GM12891 (cell line): ENCODE results near the gene U2AF1L4.
"Not testable (repeated sequence)": the region's sequence is repeated elsewhere in the genome, so short reads cannot be mapped to it uniquely, and the experiment has no call there.

Experiments
- DNase-seq: peaks from one replicate; pipeline ENCODE4 v3.0.0; 2011; ENCODE audit warnings: low spot score; ENCODE audit not compliant: insufficient read length
- FAIRE-seq: peaks from 2 replicates; lab custom pipeline; 2011; peaks lifted over from hg19 to GRCh38; lab: Jason Lieb, UNC
- PAX5 ChIP-seq: IDR thresholded peaks from 2 replicates; pipeline ENCODE4 v1.6.1; 2011; ENCODE audit warnings: low read length, moderate library complexity, mild to moderate bottlenecking; ENCODE audit not compliant: insufficient read depth, severe bottlenecking
- POLR2A ChIP-seq: IDR thresholded peaks from 2 replicates; pipeline ENCODE4 v1.6.1; 2011; ENCODE audit warnings: low read depth, low read length, control low read depth
- POLR2AphosphoS5 ChIP-seq: IDR thresholded peaks from 2 replicates; pipeline ENCODE4 v1.6.1; 2011; ENCODE audit warnings: low read depth, low read length, control low read depth
- POU2F2 ChIP-seq: IDR thresholded peaks from 2 replicates; pipeline ENCODE4 v1.6.1; 2011; ENCODE audit warnings: low read depth, mild to moderate bottlenecking, control low read depth, low read length, moderate library complexity
- SPI1 ChIP-seq: IDR thresholded peaks from 2 replicates; pipeline ENCODE4 v1.6.1; 2011; ENCODE audit warnings: low read depth, low read length, control low read depth
- TAF1 ChIP-seq: IDR thresholded peaks from 2 replicates; pipeline ENCODE4 v1.6.1; 2011; ENCODE audit warnings: low read depth, low read length, control low read depth

The U2AF1L4 gene

DNA sequence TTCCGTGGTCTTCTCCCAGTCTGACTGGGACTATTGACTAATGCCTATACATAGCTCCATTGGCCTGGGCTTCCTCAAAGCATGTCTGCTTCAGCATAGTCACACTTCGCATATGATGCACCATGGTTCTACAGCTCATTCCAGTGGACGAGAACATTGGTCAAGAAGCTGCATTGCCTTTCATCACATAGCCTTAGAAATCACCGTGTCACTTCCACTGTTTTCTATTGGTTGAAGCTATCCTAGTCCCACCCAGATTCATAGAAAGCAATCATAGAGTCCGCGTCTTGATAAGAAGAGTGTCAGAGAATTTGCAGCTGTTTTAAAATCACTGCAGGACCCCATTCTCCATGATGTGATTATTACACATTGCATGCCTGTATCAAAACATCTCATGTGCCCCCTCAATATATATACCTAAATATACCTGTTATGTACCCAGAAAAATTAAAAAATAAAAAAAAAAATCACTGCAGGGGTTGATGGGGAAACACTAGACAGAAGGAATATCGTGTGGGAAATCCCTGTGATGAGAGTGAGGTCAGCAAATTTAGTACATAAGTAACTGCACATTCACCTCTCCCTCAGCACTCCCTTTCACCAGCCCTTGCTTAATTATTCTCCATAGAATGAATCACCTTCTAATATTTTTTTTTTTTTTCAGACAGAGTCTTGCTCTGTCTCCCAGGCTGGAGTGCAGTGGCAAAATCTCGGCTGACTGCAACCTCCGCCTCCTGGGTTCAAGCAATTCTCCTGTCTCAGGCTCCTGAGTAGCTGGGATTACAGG is 28.0 kb upstream of the U2AF1L4 start:
- no peak for TF ChIP-seq POLR2A
- DNase-seq (no peak), FAIRE-seq (no peak)

DNA sequence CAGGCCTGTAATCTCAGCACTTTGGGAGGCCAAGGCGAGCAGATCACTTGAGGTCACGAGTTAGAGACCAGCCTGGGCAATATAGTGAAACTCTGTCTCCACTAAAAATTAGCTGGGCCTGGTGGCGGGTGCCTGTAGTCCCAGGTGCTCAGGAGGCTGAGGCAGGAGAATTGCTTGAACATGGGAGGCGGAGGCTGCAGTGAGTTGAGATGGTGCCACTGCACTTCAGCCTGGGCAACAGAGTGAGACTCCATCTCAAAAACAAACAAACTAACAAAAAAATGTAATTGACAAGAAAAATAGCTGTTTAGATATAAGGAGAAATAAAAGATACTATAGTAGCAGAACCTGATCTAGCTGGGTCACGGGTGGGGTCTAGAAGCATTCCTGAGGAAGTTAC is 27.1 kb upstream of the U2AF1L4 start:
- FAIRE-seq, DNase-seq: not testable (repeated sequence)

- no peak for DNase-seq
- no peak for TF ChIP-seq POLR2AphosphoS5
- no peak for TF ChIP-seq POU2F2
- no peak for TF ChIP-seq TAF1
- no peak for TF ChIP-seq SPI1
- no peak for TF ChIP-seq POLR2A
- no peak for TF ChIP-seq PAX5
- no peak for FAIRE-seq
Observed at GRCh38 chr19:35768082-35768421, 22.8 kb upstream of the U2AF1L4 start.

DNA sequence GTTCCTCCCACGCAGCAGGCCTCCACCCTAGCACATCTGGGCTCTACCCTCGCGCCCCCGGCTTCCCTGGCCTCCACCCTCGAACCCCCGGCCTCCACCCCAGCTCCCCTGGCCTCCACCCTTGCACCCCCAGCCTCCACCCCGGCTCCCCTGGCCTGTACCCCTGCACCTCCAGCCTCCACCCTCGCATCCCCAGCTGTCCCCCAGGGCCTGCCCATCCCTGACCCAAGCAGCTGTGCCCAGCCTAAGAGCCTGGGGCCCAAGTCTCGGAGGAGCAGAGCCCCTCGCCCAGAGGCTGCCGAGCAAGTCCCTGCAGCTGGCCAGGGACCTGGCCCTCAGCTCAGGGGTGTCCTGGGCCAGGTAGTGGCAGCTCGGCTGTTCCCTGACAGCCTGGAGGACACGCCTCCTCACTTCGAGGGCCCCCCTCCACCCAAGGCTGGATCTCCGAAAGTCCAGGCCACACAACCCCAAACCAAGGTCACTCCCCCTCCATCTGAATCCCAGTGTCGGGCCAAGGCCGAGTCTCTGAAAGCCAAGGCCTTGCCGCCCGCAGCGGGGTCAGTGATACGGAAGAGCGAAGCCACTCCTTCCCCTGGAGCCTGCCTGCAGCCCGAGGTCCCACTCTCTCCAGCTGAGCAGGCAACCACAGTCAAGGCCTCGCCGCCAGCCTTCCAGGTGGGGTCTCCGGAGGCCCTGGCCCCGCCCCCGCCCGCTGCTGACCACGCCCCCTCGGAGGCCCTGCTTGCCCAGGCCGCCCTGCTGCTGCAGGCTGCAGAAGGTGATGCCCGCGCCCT is 22.3 kb upstream of the U2AF1L4 start:
- TF ChIP-seq PAX5, result no peak
- TF ChIP-seq POU2F2, result no peak
- TF ChIP-seq SPI1, result no peak
- no peak for TF ChIP-seq TAF1
- no peak for TF ChIP-seq POLR2AphosphoS5
- TF ChIP-seq POLR2A, result no peak
- DNase-seq (no peak), FAIRE-seq (no peak)

GRCh38 chr19:35766571-35767104 is 21.4 kb upstream of the U2AF1L4 start:
- FAIRE-seq (no peak), DNase-seq (no peak)
- TF ChIP-seq POU2F2 (no peak), POLR2A (0 out of 2 replicates have a peak, but pooled peaks have one; percentile 24), TAF1 (no peak), POLR2AphosphoS5 (no peak)

- TF ChIP-seq PAX5, result no peak
- TF ChIP-seq SPI1, result no peak
- TF ChIP-seq POLR2A, result no peak
- TF ChIP-seq TAF1, result no peak
- TF ChIP-seq POU2F2, result no peak
- no peak for TF ChIP-seq POLR2AphosphoS5
- DNase-seq (no peak), FAIRE-seq (no peak)
Observed at GRCh38 chr19:35764432-35765315, 19.5 kb upstream of the U2AF1L4 start.

GRCh38 chr19:35760711-35761349 is 15.6 kb upstream of the U2AF1L4 start:
- DNase-seq, result no peak
- no peak for FAIRE-seq
- no peak for TF ChIP-seq POLR2A
- TF ChIP-seq TAF1, result no peak
- TF ChIP-seq POU2F2, result no peak
- TF ChIP-seq POLR2AphosphoS5, result no peak
- TF ChIP-seq SPI1, result no peak
- no peak for TF ChIP-seq PAX5

DNA sequence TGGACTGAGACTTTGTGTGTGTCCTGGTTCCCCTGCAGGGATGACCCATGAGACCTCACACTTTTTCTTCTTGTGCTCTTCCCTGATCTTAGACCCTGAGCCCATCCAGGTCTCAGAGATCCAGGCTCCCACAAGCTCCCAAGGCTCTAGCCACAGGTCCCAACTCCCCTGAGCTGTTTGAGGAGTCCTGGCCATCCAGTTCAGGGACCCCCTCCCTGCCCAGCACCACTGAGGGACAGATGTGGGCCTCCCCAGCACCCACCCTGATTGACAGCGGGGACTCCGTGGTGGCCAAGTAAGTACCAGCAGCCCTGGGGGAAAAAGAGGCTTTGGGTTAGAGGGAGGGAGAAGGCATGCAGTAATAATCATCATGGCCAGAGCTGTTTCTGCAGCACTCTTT is 14.5 kb upstream of the U2AF1L4 start:
- DNase-seq (no peak), FAIRE-seq (no peak)
- TF ChIP-seq POLR2A (no peak), POU2F2 (no peak), POLR2AphosphoS5 (no peak), SPI1 (no peak), PAX5 (no peak), TAF1 (no peak)

- peak; percentile 96 for DNase-seq
- TF ChIP-seq TAF1 (peak; percentile 80), SPI1 (no peak), POLR2A (peak; percentile 88), POU2F2 (peak; percentile 53; the same call in 1 of the 2 replicates), POLR2AphosphoS5 (peak; percentile 86), PAX5 (peak; percentile 3)
Observed at GRCh38 chr19:35757749-35758608, 12.8 kb upstream of the U2AF1L4 start, which contains the start of gene PROSER3. Gene PROSER3, plus strand, starts transcription at chr19:35758176. Its CDS starts 40 bp downstream, at chr19:35758216.

More at GRCh38 chr19:35757749-35758608, 12.8 kb upstream of the U2AF1L4 start, which contains the start of gene PROSER3:
- FAIRE-seq, result peak; percentile 97
